ENCODE measurements around the gene PTH2.
A peak's percentile ranks its signal among the peaks of the same experiment; 100 is the strongest.

PTH2 gene

GRCh38 chr19:49430678-49431329 lies 7.6 kb upstream of the PTH2 start:
- DNase-seq: peak; percentile 4 to 27

GRCh38 chr19:49430172-49430677 lies 7.0 kb upstream of the PTH2 start:
- no peak for DNase-seq

GRCh38 chr19:49428547-49429451 lies 5.6 kb upstream of the PTH2 start:
- DNase-seq: no peak

- no peak for DNase-seq
These were observed 4.8 kb upstream of the PTH2 start for GRCh38 chr19:49427855-49428546.

- DNase-seq: no peak
These were observed 4.1 kb upstream of the PTH2 start for GRCh38 chr19:49427339-49427738.

- DNase-seq: no peak
These were observed 2.8 kb upstream of the PTH2 start for GRCh38 chr19:49425922-49426592.

- DNase-seq: no peak
These were observed 1.9 kb upstream of the PTH2 start, which contains the start of gene GFY for GRCh38 chr19:49425178-49425577. TSS of gene GFY (plus strand) at chr19:49425388. CDS start at chr19:49426431, 1,043 bp downstream.

- DNase-seq: no peak
These were observed 703 bp upstream of the PTH2 start for GRCh38 chr19:49423985-49424303.

- DNase-seq: peak; percentile 34 to 62
These were observed 702 bp downstream of the PTH2 start for GRCh38 chr19:49422407-49423070.

- DNase-seq: no peak
These were observed 1.4 kb downstream of the PTH2 start for GRCh38 chr19:49421878-49422202.

GRCh38 chr19:49421039-49421877 lies 2.0 kb downstream of the PTH2 start:
- DNase-seq: peak; percentile 59 to 74

GRCh38 chr19:49420227-49420626 lies 3.0 kb downstream of the PTH2 start:
- DNase-seq: no peak

GRCh38 chr19:49419173-49419572 lies 4.1 kb downstream of the PTH2 start:
- no peak for DNase-seq

GRCh38 chr19:49418511-49418910 lies 4.7 kb downstream of the PTH2 start:
- DNase-seq: no peak

GRCh38 chr19:49417088-49417487 lies 6.2 kb downstream of the PTH2 start:
- DNase-seq: no peak

GRCh38 chr19:49415810-49416200 lies 7.4 kb downstream of the PTH2 start:
- DNase-seq: no peak

GRCh38 chr19:49415102-49415809 lies 8.0 kb downstream of the PTH2 start:
- peak in 1 of 2 donors; percentile 59 for DNase-seq

- no peak for DNase-seq
These were observed 9.0 kb downstream of the PTH2 start for GRCh38 chr19:49414256-49414655.

- DNase-seq: no peak
These were observed 9.9 kb downstream of the PTH2 start for GRCh38 chr19:49413348-49413747.

- DNase-seq: no peak
These were observed 11.4 kb downstream of the PTH2 start for GRCh38 chr19:49411681-49412326.
